GM12878 (cell line): Measurements from ENCODE around the gene PPP1R13L.

ENCODE experiments used
- BRCA1 ChIP-seq: IDR thresholded peaks from 2 replicates; pipeline ENCODE4 v1.6.1; 2011; ENCODE audit warnings: low read depth, low read length, improper control_type of control experiment
- KAT2A ChIP-seq: conservative IDR thresholded peaks from 2 replicates; pipeline ENCODE4 v1.6.1; 2011; ENCODE audit warnings: low read depth, low read length; ENCODE audit not compliant: control insufficient read depth
- POLR2A ChIP-seq: IDR thresholded peaks from 2 replicates; pipeline ENCODE4 v1.6.1; 2011; ENCODE audit warnings: low read depth, mild to moderate bottlenecking, low read length
- POLR2AphosphoS5 ChIP-seq: IDR thresholded peaks from 2 replicates; pipeline ENCODE4 v1.6.1; 2011; ENCODE audit warnings: mild to moderate bottlenecking, low read length, inconsistent platforms
- RBBP5 ChIP-seq: fragments of 200-600 bp; sonication (generic); conservative IDR thresholded peaks from 2 replicates; pipeline ENCODE4 v1.6.1; 2016
- RFX5 ChIP-seq: IDR thresholded peaks from 2 replicates; pipeline ENCODE4 v1.6.1; 2011; ENCODE audit warnings: low read depth, low read length, improper control_type of control experiment
- SRF ChIP-seq, 2 experiments: IDR thresholded peaks; 2 replicates each; pipeline ENCODE4 v1.6.1; 2011; ENCODE audit warnings: low read depth in 2 of 2, low read length in 2 of 2, mild to moderate bottlenecking in 1 of 2, moderate library complexity in 1 of 2
- TAF1 ChIP-seq: IDR thresholded peaks from 2 replicates; pipeline ENCODE4 v1.6.1; 2011; ENCODE audit warnings: mild to moderate bottlenecking, low read depth, low read length, borderline replicate concordance
- TARDBP ChIP-seq: IDR thresholded peaks from 2 replicates; pipeline ENCODE4 v1.6.1; 2016; ENCODE audit warnings: borderline replicate concordance
- ZNF24 ChIP-seq: fragments of 450-650 bp; IDR thresholded peaks from 2 replicates; pipeline ENCODE4 v1.6.1; 2017; ENCODE audit warnings: antibody characterized with exemption, mild to moderate bottlenecking
- ZZZ3 ChIP-seq: IDR thresholded peaks from 2 replicates; pipeline ENCODE4 v1.6.1; 2011; ENCODE audit warnings: low read depth; ENCODE audit not compliant: control insufficient read depth, insufficient read length
- TF ChIP-seq, protein P1 (sequence below): IDR thresholded peaks from 2 replicates; pipeline ENCODE4 v1.6.1; 2012; ENCODE audit warnings: low read depth, low read length, improper control_type of control experiment
- TF ChIP-seq, protein P2 (sequence below): IDR thresholded peaks from 2 replicates; pipeline ENCODE4 v1.6.1; 2011; ENCODE audit warnings: low read depth, low read length, improper control_type of control experiment, borderline replicate concordance

DNA sequence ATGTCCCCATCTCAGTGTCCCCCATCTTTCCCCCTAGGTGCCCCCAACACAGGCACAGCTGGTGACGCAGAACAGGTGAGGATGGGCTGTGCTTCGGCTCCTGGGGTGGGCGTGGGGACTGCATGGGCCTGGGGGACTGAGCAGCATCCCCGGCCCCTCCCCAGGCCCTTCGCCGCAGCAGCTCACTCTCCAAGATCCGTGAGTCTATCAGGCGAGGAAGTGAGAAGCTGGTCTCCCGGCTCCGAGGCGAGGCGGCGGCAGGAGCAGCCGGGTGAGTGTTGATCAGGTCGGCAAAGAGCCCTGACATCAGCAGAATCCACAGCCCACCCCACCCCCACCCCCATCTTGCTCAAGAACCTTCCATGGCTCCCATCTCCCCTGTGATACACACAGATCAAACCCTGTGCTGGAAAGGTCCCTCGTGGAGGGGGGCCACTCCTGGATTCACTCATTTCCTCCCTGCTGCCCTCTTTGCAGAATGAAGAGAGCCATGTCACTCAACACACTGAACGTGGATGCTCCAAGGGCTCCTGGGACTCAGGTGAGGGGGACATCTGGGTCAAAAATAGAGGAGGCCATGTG, 54.3 kb downstream of the PPP1R13L start:
- no peak for TF ChIP-seq RBBP5
- TF ChIP-seq, protein P1, sequence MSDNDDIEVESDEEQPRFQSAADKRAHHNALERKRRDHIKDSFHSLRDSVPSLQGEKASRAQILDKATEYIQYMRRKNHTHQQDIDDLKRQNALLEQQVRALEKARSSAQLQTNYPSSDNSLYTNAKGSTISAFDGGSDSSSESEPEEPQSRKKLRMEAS, result no peak
- TF ChIP-seq ZZZ3, result no peak
- TF ChIP-seq POLR2A, result no peak
- no peak for TF ChIP-seq ZNF24
- no peak for TF ChIP-seq BRCA1
- TF ChIP-seq, protein P2, sequence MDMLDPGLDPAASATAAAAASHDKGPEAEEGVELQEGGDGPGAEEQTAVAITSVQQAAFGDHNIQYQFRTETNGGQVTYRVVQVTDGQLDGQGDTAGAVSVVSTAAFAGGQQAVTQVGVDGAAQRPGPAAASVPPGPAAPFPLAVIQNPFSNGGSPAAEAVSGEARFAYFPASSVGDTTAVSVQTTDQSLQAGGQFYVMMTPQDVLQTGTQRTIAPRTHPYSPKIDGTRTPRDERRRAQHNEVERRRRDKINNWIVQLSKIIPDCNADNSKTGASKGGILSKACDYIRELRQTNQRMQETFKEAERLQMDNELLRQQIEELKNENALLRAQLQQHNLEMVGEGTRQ, result no peak
- TF ChIP-seq POLR2AphosphoS5, result no peak
- TF ChIP-seq TAF1, result no peak
- TF ChIP-seq KAT2A, result no peak
- TF ChIP-seq TARDBP, result no peak
- TF ChIP-seq SRF (IDR thresholded peaks at IDR 0.05; ENCODE audit: low read depth in 2 of 2, low read length in 2 of 2), result no peak
- no peak for TF ChIP-seq RFX5
